OCI-LY3 (cell line): ENCODE data around the gene ODC1.

Source experiments
- H2AFZ ChIP-seq: fragments of 200-600, 300-600 bp; shearing (Covaris generic); 2 replicates; pipeline ENCODE4 v1.6.0; 2014; ENCODE audit warnings: antibody characterized with exemption, low read depth, low read length
- H3K27ac ChIP-seq: fragments of 200-600, 300-600 bp; sonication (generic); 2 replicates; pipeline ENCODE4 v1.5.1; 2014; ENCODE audit warnings: mild to moderate bottlenecking, low read length, moderate library complexity, mixed read lengths
- H3K27me3 ChIP-seq: fragments of 200-600, 300-600 bp; sonication (generic); 2 replicates; pipeline ENCODE4 v1.6.1; 2014; ENCODE audit warnings: low read depth, low read length, mixed read lengths
- H3K36me3 ChIP-seq: fragments of 200-600, 300-600 bp; sonication (generic); replicated peaks from 2 replicates; pipeline ENCODE3; 2014; ENCODE audit warnings: low read depth, low read length, mixed read lengths
- H3K4me1 ChIP-seq: fragments of 300-600, 200-600 bp; sonication (generic); 2 replicates; pipeline ENCODE4 v1.6.1; 2014; ENCODE audit warnings: low read length, mixed read lengths
- H3K4me2 ChIP-seq: fragments of 200-600, 300-600 bp; sonication (generic); 2 replicates; pipeline ENCODE4 v1.6.1; 2014; ENCODE audit warnings: low read length, mixed read lengths
- H3K4me3 ChIP-seq: fragments of 300-600, 200-600 bp; sonication (generic); 2 replicates; pipeline ENCODE4 v1.5.1; 2014; ENCODE audit warnings: antibody characterized with exemption, mild to moderate bottlenecking, low read length, moderate library complexity
- H3K79me2 ChIP-seq: fragments of 300-600, 200-600 bp; shearing (Covaris generic); 2 replicates; pipeline ENCODE4 v1.6.1; 2014; ENCODE audit warnings: mild to moderate bottlenecking, low read length, mixed read lengths
- H3K9ac ChIP-seq: fragments of 300-600, 200-600 bp; shearing (Covaris generic); 2 replicates; pipeline ENCODE4 v1.6.0; 2014; ENCODE audit warnings: mild to moderate bottlenecking, low read length, moderate library complexity
- H3K9me3 ChIP-seq: fragments of 200-600, 300-600 bp; shearing (Covaris generic); 2 replicates; pipeline ENCODE4 v1.6.1; 2014; ENCODE audit warnings: low read length, mixed read lengths; ENCODE audit not compliant: insufficient read depth
- H4K20me1 ChIP-seq: fragments of 200-600, 300-600 bp; sonication (generic); 2 replicates; pipeline ENCODE4 v1.6.1; 2016; ENCODE audit warnings: low read length, mixed read lengths; ENCODE audit not compliant: insufficient read depth
- CTCF ChIP-seq: fragments of 200-600, 300-600 bp; sonication (generic); IDR thresholded peaks from 2 replicates; pipeline ENCODE4 v1.5.1; 2014; ENCODE audit warnings: antibody characterized with exemption, low read length, low read depth
- EZH2phosphoT487 ChIP-seq: fragments of 200-600 bp; shearing (Covaris generic); IDR thresholded peaks from 2 replicates; pipeline ENCODE4 v1.6.1; 2018; ENCODE audit warnings: antibody characterized with exemption, mixed run types, low read depth

The ODC1 gene

DNA sequence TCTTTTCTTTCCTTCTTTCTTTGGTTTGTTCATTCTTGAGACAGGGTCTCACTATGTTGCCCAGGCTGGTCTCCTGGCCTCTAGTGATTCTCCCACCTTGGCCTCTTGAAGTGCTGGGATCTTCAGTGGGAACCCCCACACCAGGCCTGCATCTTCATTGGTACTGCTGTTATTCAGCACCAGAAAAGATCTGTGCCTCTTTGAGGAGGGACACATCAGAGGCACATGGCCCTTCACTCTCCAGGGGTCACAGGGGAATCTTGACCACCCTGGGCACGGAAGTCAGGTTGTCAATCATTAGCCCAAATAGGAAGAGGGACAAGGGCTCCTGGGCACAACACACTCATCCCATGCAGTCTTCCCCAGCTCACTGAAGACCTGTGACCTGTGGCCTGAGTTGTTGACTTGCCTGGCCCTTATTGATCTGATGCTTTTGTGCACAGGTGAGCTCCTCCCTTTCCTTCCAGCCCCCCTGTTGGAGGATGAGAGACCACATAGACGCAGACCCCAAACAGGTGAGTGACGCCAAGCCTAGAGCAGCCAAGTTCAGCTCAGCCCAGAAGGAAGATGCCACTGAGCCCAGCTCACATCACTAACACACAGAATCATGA is 33.0 kb upstream of the ODC1 start:
- Histone ChIP-seq H3K36me3 (no peaks in the 10 kb centered on the region), H3K27me3 (peaks cover 39% of the 10 kb centered on the region)
- no peak for TF ChIP-seq EZH2phosphoT487
- no peak for TF ChIP-seq CTCF

DNA sequence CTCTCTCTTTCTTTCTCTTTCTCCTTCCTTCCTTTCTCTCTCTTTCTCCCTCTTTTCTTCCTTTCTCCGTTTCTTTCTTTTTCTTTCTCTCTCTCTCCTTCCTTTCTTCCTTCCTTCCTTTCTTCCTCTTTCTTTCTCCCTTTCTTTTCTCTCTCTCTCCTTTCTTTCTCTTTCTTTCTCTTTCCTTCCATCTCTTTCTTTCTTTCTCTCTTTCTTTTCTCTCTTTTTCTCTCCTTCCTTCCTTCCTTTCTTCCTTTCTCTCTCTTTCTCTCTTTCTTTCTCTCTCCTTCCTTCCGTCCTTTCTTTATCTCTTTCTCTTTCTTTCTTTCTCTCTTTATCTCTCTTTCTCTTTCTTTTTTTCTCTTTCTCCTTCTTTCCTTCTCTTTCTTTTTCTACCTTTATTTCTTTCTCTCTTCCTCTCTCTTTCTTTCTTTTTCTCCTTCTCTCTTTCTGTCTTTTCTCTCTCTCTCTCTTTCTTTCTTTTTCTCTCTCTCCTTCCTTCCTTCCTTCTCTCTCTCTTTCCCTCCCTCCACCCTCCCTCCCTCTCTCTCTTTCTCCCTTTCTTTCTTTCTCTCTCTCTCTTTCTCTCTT is 32.3 kb upstream of the ODC1 start:
- H2AFZ ChIP-seq: no peak overlapping the region
- H3K9ac ChIP-seq: no peak overlapping the region
- TF ChIP-seq EZH2phosphoT487: no peak
- TF ChIP-seq CTCF: no peak
- H3K79me2 ChIP-seq: no peaks in the 10 kb centered on the region
- H3K9me3 ChIP-seq: no peaks in the 10 kb centered on the region
- H3K27ac ChIP-seq: no peak overlapping the region
- H3K4me3 ChIP-seq: no peak overlapping the region
- H3K27me3 ChIP-seq: peaks cover 36% of the 10 kb centered on the region
- no peaks in the 10 kb centered on the region for H3K4me1 ChIP-seq
- H3K4me2 ChIP-seq: no peak overlapping the region
- H4K20me1 ChIP-seq: no peaks in the 10 kb centered on the region
- no peaks in the 10 kb centered on the region for H3K36me3 ChIP-seq

More for the DNA sequence above, 33.0 kb upstream of the ODC1 start:
- H4K20me1 ChIP-seq: no peaks in the 10 kb centered on the region
- no peak overlapping the region for H3K4me3 ChIP-seq
- no peaks in the 10 kb centered on the region for H3K79me2 ChIP-seq
- no peak overlapping the region for H2AFZ ChIP-seq
- H3K27ac ChIP-seq: no peak overlapping the region
- H3K9ac ChIP-seq: no peak overlapping the region
- no peaks in the 10 kb centered on the region for H3K9me3 ChIP-seq
- H3K4me2 ChIP-seq: no peak overlapping the region
- H3K4me1 ChIP-seq: no peaks in the 10 kb centered on the region

GRCh38 chr2:10478916-10479315 is 30.8 kb upstream of the ODC1 start:
- Histone ChIP-seq H3K9ac (no peak overlapping the region), H3K4me2 (no peak overlapping the region), H2AFZ (no peak overlapping the region), H3K27ac (no peak overlapping the region), H3K27me3 (peaks cover 27% of the 10 kb centered on the region), H3K9me3 (no peaks in the 10 kb centered on the region), H3K36me3 (no peaks in the 10 kb centered on the region), H3K4me3 (no peak overlapping the region), H3K79me2 (no peaks in the 10 kb centered on the region), H3K4me1 (no peaks in the 10 kb centered on the region), H4K20me1 (no peaks in the 10 kb centered on the region)
- TF ChIP-seq CTCF (no peak), EZH2phosphoT487 (no peak)

GRCh38 chr2:10478298-10478625 is 30.1 kb upstream of the ODC1 start:
- TF ChIP-seq EZH2phosphoT487 (no peak), CTCF (no peak)
- Histone ChIP-seq H3K36me3 (no peaks in the 10 kb centered on the region), H3K79me2 (no peaks in the 10 kb centered on the region), H3K4me3 (no peak overlapping the region), H3K9me3 (no peaks in the 10 kb centered on the region), H2AFZ (no peak overlapping the region), H3K27ac (no peak overlapping the region), H3K4me1 (no peaks in the 10 kb centered on the region), H3K4me2 (no peak overlapping the region), H4K20me1 (no peaks in the 10 kb centered on the region), H3K9ac (no peak overlapping the region), H3K27me3 (peaks cover 22% of the 10 kb centered on the region)
